ENCODE results near the gene CDC42BPA. TPM values are rescaled to one million over a fixed set of nuclear protein-coding genes. Genes with fewer than 3 reads are reported as not detected.

The CDC42BPA gene
- polyA plus RNA-seq, 3 donors = 0.20 to 0.45 (median 0.39) TPM

DNA sequence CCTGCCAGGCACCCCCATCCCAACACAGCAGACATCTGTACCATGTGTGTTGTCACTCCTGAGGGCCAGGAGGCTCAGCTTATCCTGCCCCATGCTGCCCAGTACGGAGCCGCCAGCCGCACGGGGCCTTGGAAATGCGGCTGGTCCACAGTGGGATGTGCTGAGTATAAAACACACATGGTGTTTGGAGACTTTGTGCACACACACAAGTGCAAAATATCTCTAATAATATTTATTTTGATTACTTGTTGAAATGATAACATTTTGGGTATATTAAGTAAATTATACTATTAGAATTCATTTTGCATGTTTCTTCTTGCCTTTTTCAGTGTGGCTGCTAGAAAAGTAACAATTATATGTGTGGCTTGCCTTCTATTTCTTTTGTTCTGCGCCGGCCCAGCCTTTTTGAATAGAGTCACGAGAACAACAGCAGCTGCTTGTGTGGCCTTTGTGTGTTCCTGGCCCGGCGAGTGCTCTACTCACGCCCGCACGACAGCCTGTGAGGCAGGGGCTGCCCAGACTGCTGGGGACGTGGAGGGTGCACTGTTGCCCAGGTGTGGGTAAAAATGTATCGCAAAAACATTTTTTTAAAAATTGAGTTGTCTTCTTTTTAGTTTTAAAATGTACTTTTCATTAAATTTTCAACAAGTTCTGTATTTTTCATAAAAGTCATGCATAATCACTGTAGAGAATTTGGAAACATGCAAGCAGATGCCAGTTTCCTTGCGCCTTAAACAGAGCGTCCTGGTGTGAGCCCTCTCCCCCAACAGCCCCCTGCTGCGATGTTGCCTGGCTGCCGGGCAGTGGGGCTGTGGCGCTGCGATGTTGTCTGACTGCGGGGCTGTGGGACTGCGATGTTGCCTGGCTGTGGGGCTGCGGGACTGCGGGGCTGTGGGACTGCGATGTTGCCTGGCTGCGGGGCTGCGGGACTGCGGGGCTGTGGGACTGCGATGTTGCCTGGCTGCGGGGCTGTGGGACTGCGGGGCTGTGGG is 342.7 kb downstream of the CDC42BPA start:
- no peaks in the 10 kb centered on the region for H3K27me3 Mint-ChIP-seq (ENCODE audit: low read depth in 3 of 3)
- Histone ChIP-seq H3K27me3 (ENCODE audit: control insufficient read depth in 2 of 2, insufficient read depth in 2 of 2, low read length in 2 of 2) (no peaks in the 10 kb centered on the region), H3K4me2 (replicated peaks; ENCODE audit: extremely low read depth, low read length, poor library complexity, severe bottlenecking) (no peak overlapping the region), H4K20me1 (ENCODE audit: insufficient read depth, low read length) (peaks cover 26% of the 10 kb centered on the region), H2AFZ (ENCODE audit: insufficient read depth, low read depth, low read length, poor library complexity, severe bottlenecking) (no peak overlapping the region), H3K4me1 (ENCODE audit: control insufficient read depth in 1 of 2, insufficient read depth in 2 of 2, low read length in 2 of 2) (no peaks in the 10 kb centered on the region), H3K79me2 (ENCODE audit: insufficient read depth, low read length) (peaks cover 12% of the 10 kb centered on the region), H3K9ac (ENCODE audit: insufficient read depth, low read length, poor library complexity, severe bottlenecking) (no peak overlapping the region), H3K27ac (ENCODE audit: low read depth in 1 of 2, low read length in 2 of 2) (peak overlapping the region in 1 of 2 donors; percentile 43), H3K36me3 (replicated peaks in 1 of 2; ENCODE audit: control insufficient read depth in 1 of 2, insufficient read depth in 2 of 2, low read length in 2 of 2) (peaks cover 39 to 62% of the 10 kb centered on the region in 2 donors), H3K9me3 (replicated peaks in 1 of 2; ENCODE audit: control insufficient read depth in 1 of 2, insufficient read depth in 1 of 2, low read length in 2 of 2) (peaks cover 4% of the 10 kb centered on the region in 2 donors), H3K4me3 (replicated peaks in 1 of 3; ENCODE audit: low read depth in 2 of 3, low read length in 3 of 3) (no peak overlapping the region)
- intact Hi-C loops (cut with micrococcal nuclease) = no loop called here
- H3K9me3 Mint-ChIP-seq = peaks cover 0 to 7% (median 4%) of the 10 kb centered on the region in 7 donors
- H3K4me3 Mint-ChIP-seq = no peak overlapping the region
- H3K36me3 Mint-ChIP-seq = peaks cover 33 to 52% of the 10 kb centered on the region in 2 donors
- 98% methylated on average over 9 of the region's 32 CpGs for WGBS (ENCODE audit: insufficient coverage)
- H3K27ac Mint-ChIP-seq = peak overlapping the region in 2 of 7 donors; percentile 23 to 54
- DNase-seq = no peak
- peaks cover 10% of the 10 kb centered on the region for H3K4me1 Mint-ChIP-seq
- TF ChIP-seq, protein P1, sequence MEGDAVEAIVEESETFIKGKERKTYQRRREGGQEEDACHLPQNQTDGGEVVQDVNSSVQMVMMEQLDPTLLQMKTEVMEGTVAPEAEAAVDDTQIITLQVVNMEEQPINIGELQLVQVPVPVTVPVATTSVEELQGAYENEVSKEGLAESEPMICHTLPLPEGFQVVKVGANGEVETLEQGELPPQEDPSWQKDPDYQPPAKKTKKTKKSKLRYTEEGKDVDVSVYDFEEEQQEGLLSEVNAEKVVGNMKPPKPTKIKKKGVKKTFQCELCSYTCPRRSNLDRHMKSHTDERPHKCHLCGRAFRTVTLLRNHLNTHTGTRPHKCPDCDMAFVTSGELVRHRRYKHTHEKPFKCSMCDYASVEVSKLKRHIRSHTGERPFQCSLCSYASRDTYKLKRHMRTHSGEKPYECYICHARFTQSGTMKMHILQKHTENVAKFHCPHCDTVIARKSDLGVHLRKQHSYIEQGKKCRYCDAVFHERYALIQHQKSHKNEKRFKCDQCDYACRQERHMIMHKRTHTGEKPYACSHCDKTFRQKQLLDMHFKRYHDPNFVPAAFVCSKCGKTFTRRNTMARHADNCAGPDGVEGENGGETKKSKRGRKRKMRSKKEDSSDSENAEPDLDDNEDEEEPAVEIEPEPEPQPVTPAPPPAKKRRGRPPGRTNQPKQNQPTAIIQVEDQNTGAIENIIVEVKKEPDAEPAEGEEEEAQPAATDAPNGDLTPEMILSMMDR (IDR thresholded peaks at IDR 0.05) = no peak

DNA sequence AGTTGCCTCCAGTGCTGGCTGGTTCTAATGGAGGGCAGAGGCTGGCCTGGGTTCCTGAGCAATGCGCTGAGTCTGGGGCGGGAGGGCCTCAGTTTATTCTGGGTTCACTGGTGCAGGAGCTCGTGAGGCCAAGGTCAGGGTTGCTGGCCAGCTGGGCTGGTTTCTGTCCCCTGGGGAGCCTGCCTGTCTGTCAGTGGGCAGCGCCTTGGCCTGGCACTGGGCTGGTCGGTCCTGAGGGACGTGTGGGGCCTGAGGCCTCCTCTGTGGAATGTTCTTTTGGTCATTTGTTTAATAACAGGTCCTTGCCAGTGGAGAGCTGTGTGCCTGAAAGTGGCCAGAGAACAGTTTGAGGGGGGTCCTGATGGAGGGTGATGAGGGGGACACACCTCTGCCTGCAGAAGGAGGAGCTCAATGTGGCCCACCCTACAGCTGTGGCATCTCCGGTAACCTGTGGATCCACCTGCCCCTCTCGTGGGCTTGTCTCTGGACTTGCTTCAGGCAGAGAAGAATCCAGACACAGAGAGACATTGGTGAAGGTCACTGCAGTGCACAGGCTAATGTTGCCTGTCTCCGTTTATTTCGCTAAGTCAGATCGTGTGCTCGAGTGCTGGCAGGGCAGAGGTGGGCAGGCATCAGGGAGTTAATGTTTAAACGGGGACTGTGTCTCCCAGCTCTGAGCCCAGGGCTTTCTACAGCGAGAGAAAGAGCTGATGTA is 343.6 kb downstream of the CDC42BPA start:
- Histone ChIP-seq H4K20me1 (ENCODE audit: insufficient read depth, low read length) (peaks cover 26% of the 10 kb centered on the region), H3K79me2 (ENCODE audit: insufficient read depth, low read length) (peaks cover 12% of the 10 kb centered on the region), H3K9me3 (replicated peaks in 1 of 2; ENCODE audit: control insufficient read depth in 1 of 2, insufficient read depth in 1 of 2, low read length in 2 of 2) (peaks cover 4% of the 10 kb centered on the region in 2 donors), H2AFZ (ENCODE audit: insufficient read depth, low read depth, low read length, poor library complexity, severe bottlenecking) (no peak overlapping the region), H3K27me3 (ENCODE audit: control insufficient read depth in 2 of 2, insufficient read depth in 2 of 2, low read length in 2 of 2) (no peaks in the 10 kb centered on the region), H3K4me2 (replicated peaks; ENCODE audit: extremely low read depth, low read length, poor library complexity, severe bottlenecking) (no peak overlapping the region), H3K4me1 (ENCODE audit: control insufficient read depth in 1 of 2, insufficient read depth in 2 of 2, low read length in 2 of 2) (no peaks in the 10 kb centered on the region), H3K4me3 (replicated peaks in 1 of 3; ENCODE audit: low read depth in 2 of 3, low read length in 3 of 3) (no peak overlapping the region), H3K36me3 (replicated peaks in 1 of 2; ENCODE audit: control insufficient read depth in 1 of 2, insufficient read depth in 2 of 2, low read length in 2 of 2) (peaks cover 36 to 62% of the 10 kb centered on the region in 2 donors), H3K27ac (ENCODE audit: low read depth in 1 of 2, low read length in 2 of 2) (peak overlapping the region in 1 of 2 donors; percentile 43), H3K9ac (ENCODE audit: insufficient read depth, low read length, poor library complexity, severe bottlenecking) (no peak overlapping the region)
- Mint-ChIP-seq H3K27ac (peak overlapping the region in 6 of 7 donors; percentile 14 to 77 (median 56)), H3K27me3 (ENCODE audit: low read depth in 3 of 3) (no peaks in the 10 kb centered on the region), H3K4me3 (no peak overlapping the region), H3K36me3 (peaks cover 37 to 56% of the 10 kb centered on the region in 2 donors), H3K4me1 (peaks cover 10% of the 10 kb centered on the region), H3K9me3 (peaks cover 2 to 7% (median 4%) of the 10 kb centered on the region in 7 donors)
- WGBS (ENCODE audit: insufficient coverage) = 99% methylated on average over 13 of the region's 14 CpGs
- TF ChIP-seq, protein P1 (IDR thresholded peaks at IDR 0.05) = no peak
- no peak for DNase-seq
- intact Hi-C loops (cut with micrococcal nuclease) = no loop called here
